SKM-1 treated with dmso at 0.1 percent for 144 hours (cell line): Measurements from ENCODE around the gene PARD6B.

Source experiments
- DNase-seq: peaks from one replicate; lab custom pipeline; 2025; ENCODE audit not compliant: unreplicated experiment; lab: John Stamatoyannopoulos, UW

Gene PARD6B

GRCh38 chr20:50723672-50724071 is 7.7 kb upstream of the PARD6B start:
- DNase-seq: no peak

GRCh38 chr20:50724112-50724725 is 7.2 kb upstream of the PARD6B start:
- no peak for DNase-seq

- DNase-seq: no peak
These were observed 6.3 kb upstream of the PARD6B start for GRCh38 chr20:50724851-50725723.

- no peak for DNase-seq
These were observed 5.7 kb upstream of the PARD6B start for GRCh38 chr20:50725724-50726005.

- DNase-seq: no peak
These were observed 4.2 kb upstream of the PARD6B start for GRCh38 chr20:50726955-50727791.

GRCh38 chr20:50727792-50728485 is 3.4 kb upstream of the PARD6B start:
- DNase-seq: no peak

- no peak for DNase-seq
These were observed 2.8 kb upstream of the PARD6B start for GRCh38 chr20:50728486-50728980.

- DNase-seq: no peak
These were observed 2.2 kb upstream of the PARD6B start for GRCh38 chr20:50728981-50729874.

- DNase-seq: no peak
These were observed 1.2 kb upstream of the PARD6B start for GRCh38 chr20:50729901-50730764.

- no peak for DNase-seq
These were observed 670 bp upstream of the PARD6B start for GRCh38 chr20:50730765-50731054.

- no peak for DNase-seq
These were observed 730 bp downstream of the PARD6B start for GRCh38 chr20:50731930-50732690.

GRCh38 chr20:50733644-50734349 is 2.4 kb downstream of the PARD6B start:
- DNase-seq: no peak

GRCh38 chr20:50734730-50735679 is 3.6 kb downstream of the PARD6B start:
- no peak for DNase-seq

- no peak for DNase-seq
These were observed 4.4 kb downstream of the PARD6B start for GRCh38 chr20:50735813-50736212.

- DNase-seq: no peak
These were observed 6.0 kb downstream of the PARD6B start for GRCh38 chr20:50737352-50737751.

GRCh38 chr20:50743087-50743486 is 11.7 kb downstream of the PARD6B start:
- DNase-seq: no peak
